Amniotic epithelial cell (primary cell): ENCODE results near the gene TMEM145.
A peak's percentile ranks its signal among the peaks of the same experiment; 100 is the strongest.
"Not testable (repeated sequence)": the region's sequence is repeated elsewhere in the genome, so short reads cannot be mapped to it uniquely, and the experiment has no call there.

Experiments used
- DNase-seq: peaks from one replicate; pipeline ENCODE4 v3.0.0-alpha.2; 2010; ENCODE audit warnings: low read depth

The TMEM145 gene

GRCh38 chr19:42313840-42314755 is 989 bp downstream of the TMEM145 start:
- no peak for DNase-seq

- no peak for DNase-seq
These were observed 1.9 kb downstream of the TMEM145 start for GRCh38 chr19:42315024-42315423.

DNA sequence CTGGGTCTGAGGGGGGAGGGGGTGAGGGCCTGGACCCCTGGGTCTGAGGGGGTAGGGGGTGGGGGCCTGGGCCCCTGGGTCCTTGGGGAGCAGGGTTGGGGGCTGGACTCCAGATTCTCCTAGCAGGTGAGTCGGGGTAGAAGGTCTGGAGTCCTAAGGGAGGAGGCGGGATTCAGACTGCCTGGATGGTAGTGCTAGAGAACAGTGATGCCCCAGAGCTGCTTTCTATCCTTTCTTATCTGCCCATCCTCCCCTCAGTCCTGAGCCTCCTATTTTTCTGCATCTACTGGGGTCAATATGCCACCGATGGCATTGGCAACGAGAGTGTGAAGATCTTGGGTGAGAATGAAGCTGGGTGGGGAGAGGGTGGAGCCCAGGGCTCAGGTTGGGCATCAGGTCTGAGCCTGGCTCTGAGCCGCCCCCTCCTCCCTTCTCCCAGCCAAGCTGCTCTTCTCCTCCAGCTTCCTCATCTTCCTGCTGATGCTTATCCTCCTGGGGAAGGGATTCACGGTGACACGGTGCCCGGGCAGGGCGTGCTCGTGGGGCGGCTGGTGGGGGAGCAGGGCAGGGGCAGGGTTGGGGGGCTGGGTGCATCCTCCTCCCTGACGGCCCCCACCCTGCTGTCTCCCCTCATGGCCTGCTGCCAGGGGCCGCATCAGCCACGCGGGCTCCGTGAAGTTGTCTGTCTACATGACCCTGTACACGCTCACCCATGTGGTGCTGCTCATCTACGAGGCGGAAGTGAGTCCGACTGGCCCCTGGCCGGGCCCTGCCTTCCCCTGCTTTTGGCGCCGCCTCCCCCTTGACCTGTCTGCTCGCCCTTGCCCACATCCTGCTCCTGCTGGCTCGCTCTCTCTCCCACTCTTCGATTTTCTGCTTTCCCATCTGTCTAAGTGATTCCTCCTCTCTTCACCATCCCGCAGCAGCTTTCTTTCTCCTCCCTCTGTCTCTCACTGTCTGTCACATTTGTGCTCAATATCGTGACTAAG is 3.4 kb downstream of the TMEM145 start:
- DNase-seq, result no peak

DNA sequence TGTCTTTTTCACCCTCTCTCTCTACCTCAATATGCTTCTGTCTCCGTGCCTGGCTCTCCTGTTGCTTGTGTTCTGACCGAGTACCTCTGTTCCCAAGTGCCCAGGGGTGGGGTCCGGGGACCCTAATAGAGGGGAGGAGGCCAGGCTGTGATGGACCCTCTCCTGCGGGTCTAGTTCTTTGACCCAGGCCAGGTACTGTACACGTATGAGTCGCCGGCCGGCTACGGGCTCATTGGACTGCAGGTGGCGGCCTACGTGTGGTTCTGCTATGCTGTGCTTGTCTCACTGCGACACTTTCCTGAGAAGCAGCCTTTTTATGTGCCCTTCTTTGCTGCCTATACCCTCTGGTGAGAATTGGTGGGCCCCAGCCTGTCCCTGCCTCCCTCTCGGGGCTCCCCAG is 4.4 kb downstream of the TMEM145 start:
- DNase-seq, result no peak

DNA sequence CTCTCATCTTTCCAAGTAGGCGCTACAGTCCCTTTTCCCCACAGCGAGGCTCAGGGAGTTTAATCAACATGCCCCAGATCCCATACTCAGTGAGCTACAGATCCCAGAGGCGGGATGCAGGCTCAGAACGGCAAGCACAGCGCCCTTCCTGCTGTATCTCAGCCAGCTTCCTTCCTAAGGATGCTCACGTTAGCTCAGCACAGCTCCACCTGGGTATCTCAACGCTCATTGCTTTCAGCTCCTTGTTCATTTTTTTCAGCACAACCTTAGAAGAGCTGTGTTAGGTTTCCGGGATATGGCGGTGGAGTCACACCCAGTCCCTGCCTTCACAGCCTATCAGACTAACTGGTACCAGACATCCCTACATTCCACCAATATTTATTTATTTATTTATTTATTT is 9.2 kb downstream of the TMEM145 start:
- DNase-seq, result no peak

- DNase-seq, result no peak
These were observed 10.4 kb downstream of the TMEM145 start for GRCh38 chr19:42323473-42323851.

DNA sequence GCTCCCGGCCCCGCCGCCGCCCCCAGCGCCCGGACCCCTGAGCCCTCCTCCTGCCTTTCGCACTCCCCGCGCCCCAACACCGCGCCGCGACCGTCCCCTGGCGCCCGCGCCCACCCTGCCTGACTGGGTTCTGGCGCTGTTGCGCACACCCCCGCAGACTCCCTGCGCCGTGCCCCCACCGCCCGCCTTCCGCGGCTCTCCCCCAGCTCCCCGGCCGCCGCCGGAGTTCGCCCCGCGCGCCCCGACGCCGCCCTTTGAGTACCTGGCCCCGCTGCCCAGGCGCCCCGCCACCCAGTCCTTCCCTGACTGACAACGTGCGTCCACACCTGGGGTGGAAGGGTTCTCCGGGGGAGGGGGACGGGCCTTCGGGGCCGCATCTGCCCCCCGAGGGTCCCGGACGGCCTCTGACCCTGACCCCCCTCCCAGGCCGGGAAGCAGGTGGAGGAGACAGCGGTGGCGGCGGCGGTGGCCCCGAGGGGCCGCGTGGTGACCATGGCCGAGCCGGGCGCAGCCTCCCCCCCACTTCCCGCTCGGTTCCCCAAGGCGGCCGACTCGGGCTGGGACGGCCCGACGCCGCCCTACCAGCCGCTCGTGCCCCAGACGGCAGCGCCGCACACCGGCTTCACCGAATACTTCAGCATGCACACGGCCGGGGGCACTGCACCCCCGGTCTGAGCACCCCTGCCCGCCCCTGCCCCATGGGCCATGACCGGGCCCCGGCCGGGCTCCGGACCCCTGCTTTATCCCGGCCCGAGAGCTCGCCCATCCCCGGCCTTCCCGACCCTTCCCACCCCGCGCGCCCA is 10.9 kb downstream of the TMEM145 start:
- no peak for DNase-seq

DNA sequence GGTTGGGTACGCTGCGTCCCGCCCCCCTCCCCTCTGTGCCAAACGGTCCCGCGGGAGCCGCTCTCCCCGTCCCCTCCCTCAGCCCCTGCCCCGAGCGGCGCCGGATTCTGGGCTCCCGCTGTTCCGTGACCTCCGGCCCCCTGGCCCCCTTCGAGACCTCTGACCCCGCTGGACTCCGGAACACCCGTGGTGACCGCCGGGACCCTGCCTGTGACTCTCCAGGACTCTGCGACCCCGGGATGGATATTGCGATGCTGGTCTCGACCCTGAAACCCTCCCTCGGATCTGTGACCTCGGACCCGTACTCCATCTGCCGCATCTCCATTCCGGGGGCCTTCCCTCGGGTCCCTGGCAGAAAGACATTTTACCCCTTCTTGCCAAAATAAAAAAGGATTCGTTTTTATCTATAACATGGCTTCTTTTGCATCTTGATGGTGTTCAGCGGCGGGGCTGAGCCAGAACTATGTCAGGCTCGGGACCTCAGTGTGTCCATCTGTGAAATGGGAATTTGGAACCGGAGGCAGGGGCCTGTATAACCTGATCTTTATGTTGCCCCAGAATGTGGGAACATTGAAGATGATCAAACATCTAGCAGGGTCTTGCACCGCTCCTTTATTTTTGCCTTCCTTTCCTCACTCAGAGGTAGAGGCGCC is 11.7 kb downstream of the TMEM145 start:
- DNase-seq, result no peak

GRCh38 chr19:42325308-42325895 is 12.3 kb downstream of the TMEM145 start, which contains the start of gene MEGF8:
TSS of gene MEGF8 (plus strand) at chr19:42325635. CDS start at chr19:42326244, 609 bp downstream.
- peak; percentile 98 for DNase-seq

GRCh38 chr19:42325896-42326771 is 13.0 kb downstream of the TMEM145 start:
- DNase-seq, result no peak

DNA sequence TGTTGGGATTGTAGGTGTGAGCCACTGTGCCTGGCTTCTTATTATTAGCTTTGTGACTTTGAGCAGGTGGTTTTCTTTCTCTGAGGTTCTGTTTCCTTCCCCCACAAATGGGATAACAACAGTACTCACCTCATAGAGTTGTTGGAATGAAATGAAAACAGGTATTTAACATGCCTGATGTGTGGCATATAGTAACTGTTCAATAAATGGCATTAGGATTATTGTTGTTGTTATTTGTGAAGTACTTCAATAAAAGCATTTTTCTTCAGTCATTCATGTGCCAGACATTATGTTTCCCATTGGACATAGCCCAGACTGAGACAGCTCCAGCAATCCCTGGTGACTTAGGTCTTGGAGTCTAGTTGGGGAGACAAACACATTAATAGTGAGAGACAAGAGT is 13.9 kb downstream of the TMEM145 start:
- no peak for DNase-seq

DNA sequence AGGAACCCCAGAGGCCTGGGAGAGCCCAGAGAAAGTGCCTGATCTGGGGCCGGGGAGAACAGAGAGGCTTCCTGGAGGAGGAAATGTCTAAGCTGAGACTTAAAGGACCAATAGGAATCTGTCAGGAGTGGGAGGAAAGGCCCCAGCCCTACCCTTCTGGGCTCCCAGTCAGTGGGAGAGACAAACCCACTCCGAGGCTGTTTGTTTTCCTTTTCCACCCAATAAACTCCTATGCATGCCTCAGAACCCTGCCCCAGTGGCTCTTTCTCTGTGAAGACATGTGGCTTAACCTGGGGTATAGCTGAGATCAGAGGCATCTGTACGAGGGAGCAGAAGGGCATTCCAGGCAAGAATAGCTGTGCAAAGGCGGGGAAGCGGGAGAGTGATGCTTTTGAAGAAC is 14.3 kb downstream of the TMEM145 start:
- DNase-seq, result no peak

- no peak for DNase-seq
These were observed 15.0 kb downstream of the TMEM145 start for GRCh38 chr19:42328106-42328505.

DNA sequence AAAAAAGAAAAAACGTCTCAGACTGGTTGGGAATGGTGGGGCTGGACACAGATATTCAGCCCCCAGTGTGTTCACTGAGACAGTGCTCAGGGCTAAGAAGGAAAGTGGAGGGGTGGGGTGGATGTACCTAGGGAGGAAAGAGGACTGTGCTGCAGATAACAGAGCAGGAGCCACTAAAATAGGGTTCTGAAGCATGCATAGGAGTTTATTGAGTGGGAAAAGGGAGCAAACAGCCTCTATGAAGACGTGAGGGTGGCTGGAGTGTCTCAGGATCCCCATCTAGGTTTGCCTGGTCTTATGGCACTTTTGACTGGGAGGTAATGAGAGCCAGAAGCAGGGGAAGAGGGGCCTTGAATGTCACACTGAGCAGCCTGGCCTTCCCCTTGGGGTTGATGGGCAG is 15.7 kb downstream of the TMEM145 start:
- DNase-seq, result no peak

DNA sequence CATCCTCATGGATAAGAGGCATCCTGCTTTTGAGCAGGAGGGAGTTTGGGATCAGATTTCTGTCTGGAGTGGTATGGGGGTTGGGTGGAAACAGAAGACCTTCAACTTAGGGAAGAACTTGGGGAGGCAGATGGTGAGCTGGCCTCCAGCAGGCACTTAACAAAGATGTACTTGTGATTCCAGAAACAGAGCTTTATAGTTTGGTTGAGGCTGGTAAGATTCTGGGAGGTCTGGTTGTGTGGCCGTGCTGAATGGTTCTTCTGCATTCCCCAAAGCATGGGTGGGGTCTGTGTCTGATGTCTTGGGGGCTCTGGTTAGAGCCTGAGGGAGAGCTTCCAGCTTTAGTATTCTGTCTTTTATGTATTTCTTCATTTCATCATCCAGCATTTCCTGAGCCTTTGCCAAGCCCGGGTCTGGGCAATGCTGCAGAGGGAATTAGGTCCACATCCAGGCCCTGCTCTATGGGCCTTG is 17.2 kb downstream of the TMEM145 start:
- no peak for DNase-seq

- DNase-seq, result not testable (repeated sequence)
These were observed 18.2 kb downstream of the TMEM145 start for GRCh38 chr19:42331333-42331732.

GRCh38 chr19:42332059-42332458 is 18.9 kb downstream of the TMEM145 start:
- DNase-seq, result no peak

- DNase-seq, result no peak
These were observed 19.9 kb downstream of the TMEM145 start for GRCh38 chr19:42333018-42333417.

GRCh38 chr19:42333975-42334696 is 21.0 kb downstream of the TMEM145 start:
- no peak for DNase-seq
